ENCODE data around the gene SCARB1. TPM values are rescaled to one million over a fixed set of nuclear protein-coding genes. Genes with fewer than 3 reads are reported as not detected.

Gene SCARB1
- total RNA-seq, 1 donor from 2014 or later = 81.1 TPM

GRCh38 chr12:124828264-124829007 is 35.2 kb downstream of the SCARB1 start:
- H3K27ac ChIP-seq = no peak overlapping the region
- intact Hi-C loops (cut with DNase I) = no loop called here

DNA sequence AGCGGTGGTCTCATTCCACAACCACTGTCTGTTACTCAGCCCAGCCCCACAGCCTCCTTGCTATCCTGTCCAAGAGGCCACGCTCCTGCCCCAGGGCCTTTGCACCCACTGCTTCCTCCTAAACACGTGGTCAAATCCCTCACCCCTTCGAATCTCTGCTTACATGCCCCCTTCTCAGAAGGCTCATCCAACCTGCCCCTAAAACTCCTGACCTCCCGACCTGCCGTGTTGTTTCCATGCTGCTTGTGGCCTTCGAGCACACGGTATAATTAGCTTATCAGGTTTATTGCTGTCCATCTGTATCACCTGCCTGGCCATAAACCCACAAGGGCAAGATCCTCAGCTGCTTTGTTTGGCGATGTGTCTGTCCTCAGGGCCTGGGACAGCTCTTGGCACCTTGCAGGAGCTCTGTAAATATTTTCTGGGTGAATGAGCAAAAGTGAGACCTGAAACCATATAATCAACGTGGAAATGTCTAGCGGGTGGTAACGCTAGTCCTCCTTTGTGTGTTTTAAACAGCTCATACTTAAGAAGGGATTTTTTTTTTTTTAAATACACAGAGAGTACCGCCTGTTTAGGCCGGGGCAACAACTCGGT is 36.0 kb downstream of the SCARB1 start:
- no peaks in the 10 kb centered on the region for H3K36me3 ChIP-seq
- H3K4me3 ChIP-seq = no peak overlapping the region
- no peak for TF ChIP-seq CTCF (IDR thresholded peaks at IDR 0.05)
- DNase-seq (ENCODE audit: low spot score in 2 of 2) = no peak
- H3K4me1 ChIP-seq = no peaks in the 10 kb centered on the region
- intact Hi-C loops (cut with DNase I) = no loop called here
- no peak overlapping the region for H3K27ac ChIP-seq
- no peaks in the 10 kb centered on the region for H3K27me3 ChIP-seq
- H3K9me3 ChIP-seq = no peaks in the 10 kb centered on the region

More at GRCh38 chr12:124828264-124829007, 35.2 kb downstream of the SCARB1 start:
- Histone ChIP-seq H3K4me1 (no peaks in the 10 kb centered on the region), H3K9me3 (no peaks in the 10 kb centered on the region), H3K27me3 (no peaks in the 10 kb centered on the region), H3K36me3 (no peaks in the 10 kb centered on the region), H3K4me3 (no peak overlapping the region)
- no peak for TF ChIP-seq CTCF (IDR thresholded peaks at IDR 0.05)
- no peak for DNase-seq (ENCODE audit: low spot score in 2 of 2)

DNA sequence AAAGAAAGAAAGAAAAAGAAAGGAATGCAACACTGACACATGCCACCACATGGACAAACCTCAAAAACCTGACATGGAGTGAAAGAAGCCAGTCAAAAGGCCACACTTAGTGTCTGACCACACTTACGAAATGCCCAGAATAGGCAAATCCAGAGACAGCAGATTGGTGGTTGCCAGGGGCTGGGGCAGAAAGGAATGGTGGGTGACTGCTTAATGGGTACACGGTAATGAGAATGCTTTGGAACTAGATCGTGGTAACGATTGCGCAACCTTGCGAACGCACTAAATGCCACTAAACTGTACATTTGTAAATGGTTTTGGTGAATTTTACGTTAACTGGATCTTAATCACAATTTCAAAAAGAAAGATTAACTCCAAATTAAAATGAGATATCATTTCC is 39.5 kb downstream of the SCARB1 start:
- intact Hi-C loops (cut with DNase I) = no loop called here
- Histone ChIP-seq H3K27ac (no peak overlapping the region), H3K4me1 (no peaks in the 10 kb centered on the region)

DNA sequence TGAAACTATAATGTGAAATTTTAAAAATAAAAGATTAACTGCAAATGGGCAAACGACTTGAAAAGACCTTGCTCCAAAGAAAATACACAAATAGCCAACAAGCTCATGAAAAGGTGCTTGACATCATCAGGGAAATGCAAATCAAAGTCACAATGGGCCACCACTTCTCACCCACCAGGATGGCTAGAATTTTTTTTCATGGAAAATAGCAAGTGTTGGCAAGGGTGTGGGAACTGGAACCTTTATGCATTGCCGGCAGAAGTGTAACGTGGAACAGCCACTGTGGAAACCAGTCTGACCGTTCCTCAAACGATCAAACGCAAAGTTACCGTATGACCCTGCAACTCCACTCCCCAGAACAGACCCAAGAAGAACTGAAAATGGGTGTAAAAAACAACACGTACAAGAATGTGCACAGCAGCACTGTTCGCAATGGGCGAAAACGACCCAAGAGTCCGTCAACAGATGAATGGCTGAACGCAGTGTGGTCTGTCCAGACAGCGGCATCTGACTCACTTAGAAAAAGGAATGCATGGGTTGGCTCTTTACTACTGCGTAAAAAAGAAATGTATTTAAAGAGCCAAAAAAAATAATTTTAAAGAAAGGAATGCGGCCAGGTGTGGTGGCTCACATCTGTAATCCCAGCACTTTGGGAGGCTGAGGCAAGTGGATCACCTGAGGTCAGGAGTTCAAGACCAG is 40.2 kb downstream of the SCARB1 start:
- intact Hi-C loops (cut with DNase I) = no loop called here
- H3K27ac ChIP-seq = no peak overlapping the region
- H3K4me1 ChIP-seq = no peaks in the 10 kb centered on the region
- TF ChIP-seq CTCF (IDR thresholded peaks at IDR 0.05) = no peak
- no peak overlapping the region for H3K4me3 ChIP-seq
- H3K9me3 ChIP-seq = no peaks in the 10 kb centered on the region
- H3K27me3 ChIP-seq = no peaks in the 10 kb centered on the region
- no peak for DNase-seq (ENCODE audit: low spot score in 2 of 2)
- no peaks in the 10 kb centered on the region for H3K36me3 ChIP-seq

More for the DNA sequence above, 39.5 kb downstream of the SCARB1 start:
- Histone ChIP-seq H3K27me3 (no peaks in the 10 kb centered on the region), H3K4me3 (no peak overlapping the region), H3K9me3 (no peaks in the 10 kb centered on the region), H3K36me3 (no peaks in the 10 kb centered on the region)
- no peak for DNase-seq (ENCODE audit: low spot score in 2 of 2)
- TF ChIP-seq CTCF (IDR thresholded peaks at IDR 0.05) = no peak

GRCh38 chr12:124822218-124822617 is 41.4 kb downstream of the SCARB1 start:
- H3K36me3 ChIP-seq = no peaks in the 10 kb centered on the region
- DNase-seq (ENCODE audit: low spot score in 2 of 2) = no peak
- H3K9me3 ChIP-seq = no peaks in the 10 kb centered on the region
- intact Hi-C loops (cut with DNase I) = no loop called here
- no peak overlapping the region for H3K4me3 ChIP-seq
- H3K27ac ChIP-seq = no peak overlapping the region
- no peaks in the 10 kb centered on the region for H3K27me3 ChIP-seq
- no peaks in the 10 kb centered on the region for H3K4me1 ChIP-seq
- TF ChIP-seq CTCF (IDR thresholded peaks at IDR 0.05) = no peak
